Colonic mucosa (tissue), 4 donors: Measurements from ENCODE around the gene ZBTB33. TPM values are rescaled to one million over a fixed set of nuclear protein-coding genes. Genes with fewer than 3 reads are reported as not detected.

Experiments used
- DNase-seq: peaks from one replicate; pipeline ENCODE4 v3.0.0-alpha.2; 2020
- H3K27ac ChIP-seq: fragments of 200-600 bp; one replicate; pipeline ENCODE4 v1.8.0; 2021
- H3K27me3 ChIP-seq: fragments of 200-600 bp; one replicate; pipeline ENCODE4 v1.8.0; 2021
- H3K36me3 ChIP-seq: fragments of 200-600 bp; one replicate; pipeline ENCODE4 v1.8.0; 2021
- H3K4me1 ChIP-seq: fragments of 200-600 bp; one replicate; pipeline ENCODE4 v1.8.0; 2021; ENCODE audit warnings: mild to moderate bottlenecking
- H3K4me3 ChIP-seq: fragments of 200-600 bp; one replicate; pipeline ENCODE4 v1.8.0; 2021
- H3K9ac ChIP-seq, 2 donors: one replicate each; pipeline ENCODE4 v1.7.0; 2013; ENCODE audit warnings: control low read depth in 2 of 2, low read depth in 2 of 2, low read length in 2 of 2
- H3K9me3 ChIP-seq: fragments of 200-600 bp; one replicate; pipeline ENCODE4 v1.8.0; 2021
- intact Hi-C: fragments of 100-400 bp; cut with DNase I; formaldehyde crosslinking; loops from one replicate; pipeline ENCODE4 v1.14.1; 2022
- total RNA-seq, 2 donors: library from RNA; stranded (reverse); fragmentation: NEBNext Ultra II Directional in 1 of 2; extraction: Animal tissue kit (Norgen Biotek cat#: 25700) in 1 of 2; gene quantifications; one replicate each; pipeline ENCODE4 v1.2.1, GENCODE V29; 2021
- TF ChIP-seq, protein P1 (sequence below): fragments of 200-600 bp; IDR thresholded peaks from one replicate; pipeline ENCODE4 v1.8.0; 2022; ENCODE audit warnings: antibody characterized with exemption, mild to moderate bottlenecking
- donor health status: healthy.
- donor health status: DM: no; HTN: no; CAD: no.
- donor health status: DM: no; HTN: no; CAD: no.

The ZBTB33 gene
- total RNA-seq, 2 donors from 2014 or later: 11.3 to 13.6 TPM

GRCh38 chrX:120269373-120270035, 18.9 kb downstream of the ZBTB33 start:
- Histone ChIP-seq H3K9me3 (no peaks in the 10 kb centered on the region), H3K27me3 (no peaks in the 10 kb centered on the region), H3K27ac (no peak overlapping the region), H3K4me3 (no peak overlapping the region), H3K4me1 (no peaks in the 10 kb centered on the region), H3K36me3 (no peaks in the 10 kb centered on the region), H3K9ac (no peak overlapping the region)
- DNase-seq: no peak
- TF ChIP-seq, protein P1, sequence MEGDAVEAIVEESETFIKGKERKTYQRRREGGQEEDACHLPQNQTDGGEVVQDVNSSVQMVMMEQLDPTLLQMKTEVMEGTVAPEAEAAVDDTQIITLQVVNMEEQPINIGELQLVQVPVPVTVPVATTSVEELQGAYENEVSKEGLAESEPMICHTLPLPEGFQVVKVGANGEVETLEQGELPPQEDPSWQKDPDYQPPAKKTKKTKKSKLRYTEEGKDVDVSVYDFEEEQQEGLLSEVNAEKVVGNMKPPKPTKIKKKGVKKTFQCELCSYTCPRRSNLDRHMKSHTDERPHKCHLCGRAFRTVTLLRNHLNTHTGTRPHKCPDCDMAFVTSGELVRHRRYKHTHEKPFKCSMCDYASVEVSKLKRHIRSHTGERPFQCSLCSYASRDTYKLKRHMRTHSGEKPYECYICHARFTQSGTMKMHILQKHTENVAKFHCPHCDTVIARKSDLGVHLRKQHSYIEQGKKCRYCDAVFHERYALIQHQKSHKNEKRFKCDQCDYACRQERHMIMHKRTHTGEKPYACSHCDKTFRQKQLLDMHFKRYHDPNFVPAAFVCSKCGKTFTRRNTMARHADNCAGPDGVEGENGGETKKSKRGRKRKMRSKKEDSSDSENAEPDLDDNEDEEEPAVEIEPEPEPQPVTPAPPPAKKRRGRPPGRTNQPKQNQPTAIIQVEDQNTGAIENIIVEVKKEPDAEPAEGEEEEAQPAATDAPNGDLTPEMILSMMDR: no peak
- intact Hi-C loops: no loop called here

- DNase-seq: no peak
- no peak overlapping the region for H3K4me3 ChIP-seq
- intact Hi-C loops: no loop called here
- H3K27me3 ChIP-seq: no peaks in the 10 kb centered on the region
- H3K27ac ChIP-seq: no peak overlapping the region
- no peaks in the 10 kb centered on the region for H3K4me1 ChIP-seq
- no peak overlapping the region for H3K9ac ChIP-seq
- H3K9me3 ChIP-seq: no peaks in the 10 kb centered on the region
- H3K36me3 ChIP-seq: no peaks in the 10 kb centered on the region
- TF ChIP-seq, protein P1: no peak
Observed at GRCh38 chrX:120270567-120270966, 20.0 kb downstream of the ZBTB33 start.

GRCh38 chrX:120271218-120271617, 20.6 kb downstream of the ZBTB33 start:
- Histone ChIP-seq H3K27me3 (no peaks in the 10 kb centered on the region), H3K27ac (no peak overlapping the region), H3K9me3 (no peaks in the 10 kb centered on the region), H3K4me1 (no peaks in the 10 kb centered on the region), H3K4me3 (no peak overlapping the region), H3K9ac (no peak overlapping the region), H3K36me3 (no peaks in the 10 kb centered on the region)
- TF ChIP-seq, protein P1: no peak
- no peak for DNase-seq
- intact Hi-C loops: no loop called here

- Histone ChIP-seq H3K4me1 (no peaks in the 10 kb centered on the region), H3K27ac (no peak overlapping the region), H3K9ac (no peak overlapping the region), H3K9me3 (no peaks in the 10 kb centered on the region), H3K36me3 (no peaks in the 10 kb centered on the region), H3K27me3 (no peaks in the 10 kb centered on the region), H3K4me3 (no peak overlapping the region)
- DNase-seq: no peak
- intact Hi-C loops: no loop called here
- TF ChIP-seq, protein P1: no peak
Observed at GRCh38 chrX:120274145-120274544, 23.5 kb downstream of the ZBTB33 start.

GRCh38 chrX:120274958-120275357, 24.3 kb downstream of the ZBTB33 start:
- H3K27ac ChIP-seq: no peak overlapping the region
- TF ChIP-seq, protein P1: no peak
- no peaks in the 10 kb centered on the region for H3K27me3 ChIP-seq
- H3K36me3 ChIP-seq: no peaks in the 10 kb centered on the region
- intact Hi-C loops: no loop called here
- DNase-seq: no peak
- no peak overlapping the region for H3K4me3 ChIP-seq
- no peaks in the 10 kb centered on the region for H3K4me1 ChIP-seq
- H3K9ac ChIP-seq: no peak overlapping the region
- no peaks in the 10 kb centered on the region for H3K9me3 ChIP-seq
